H1 (cell line): Measurements from ENCODE around the gene PRRG2. TPM values are rescaled to one million over a fixed set of nuclear protein-coding genes. Genes with fewer than 3 reads are reported as not detected.

Source experiments
- KDM5A ChIP-seq: fragments of 200-600 bp; IDR thresholded peaks from 2 replicates; pipeline ENCODE4 v1.7.1; 2012; ENCODE audit warnings: mild to moderate bottlenecking, low read length, inconsistent platforms, mixed read lengths
- POLR2A ChIP-seq, 2 experiments: IDR thresholded peaks; 1 replicate in 1 of 2; 2 replicates in 1 of 2; pipeline ENCODE4 v1.6.1; 2011; ENCODE audit warnings: low read depth in 2 of 2, low read length in 2 of 2, mild to moderate bottlenecking in 2 of 2; ENCODE audit errors: control extremely low read depth in 1 of 2
- POLR2AphosphoS5 ChIP-seq: IDR thresholded peaks from 2 replicates; pipeline ENCODE4 v1.6.1; 2011; ENCODE audit warnings: low read depth, low read length
- SP1 ChIP-seq: IDR thresholded peaks from 2 replicates; pipeline ENCODE4 v1.6.1; 2011; ENCODE audit warnings: low read depth, low read length
- TAF1 ChIP-seq: IDR thresholded peaks from 2 replicates; pipeline ENCODE4 v1.6.1; 2011; ENCODE audit warnings: mild to moderate bottlenecking, low read depth, low read length
- polyA plus RNA-seq, 7 experiments: library from polyadenylated mRNA; depleted of rRNA in 3 of 7; stranded (reverse) in 5 of 7; unstranded in 2 of 7; fragments of >200 nt in 5 of 7; fragments of 200-250 nt in 2 of 7; gene quantifications; 1 replicate in 5 of 7; 2 replicates in 1 of 7; 4 replicates in 1 of 7; pipeline versions ENCODE4 v1.2.1 to v1.2.3, GENCODE V29; 2011 to 2013; ENCODE audit warnings: missing spikeins in 2 of 7, mixed read lengths in 2 of 7
- total RNA-seq: library from RNA; stranded (reverse); fragmentation: NEBNext Ultra II Directional; extraction: Animal tissue kit (Norgen Biotek cat#: 25700); gene quantifications from 2 replicates; pipeline ENCODE4 v1.2.1, GENCODE V29; 2021

The PRRG2 gene
- total and polyA plus RNA-seq, 2 of the 8 experiments (the other 6 are each of a cell fraction or from before 2014, with no cell fraction given): 4.1 to 5.6 TPM

DNA sequence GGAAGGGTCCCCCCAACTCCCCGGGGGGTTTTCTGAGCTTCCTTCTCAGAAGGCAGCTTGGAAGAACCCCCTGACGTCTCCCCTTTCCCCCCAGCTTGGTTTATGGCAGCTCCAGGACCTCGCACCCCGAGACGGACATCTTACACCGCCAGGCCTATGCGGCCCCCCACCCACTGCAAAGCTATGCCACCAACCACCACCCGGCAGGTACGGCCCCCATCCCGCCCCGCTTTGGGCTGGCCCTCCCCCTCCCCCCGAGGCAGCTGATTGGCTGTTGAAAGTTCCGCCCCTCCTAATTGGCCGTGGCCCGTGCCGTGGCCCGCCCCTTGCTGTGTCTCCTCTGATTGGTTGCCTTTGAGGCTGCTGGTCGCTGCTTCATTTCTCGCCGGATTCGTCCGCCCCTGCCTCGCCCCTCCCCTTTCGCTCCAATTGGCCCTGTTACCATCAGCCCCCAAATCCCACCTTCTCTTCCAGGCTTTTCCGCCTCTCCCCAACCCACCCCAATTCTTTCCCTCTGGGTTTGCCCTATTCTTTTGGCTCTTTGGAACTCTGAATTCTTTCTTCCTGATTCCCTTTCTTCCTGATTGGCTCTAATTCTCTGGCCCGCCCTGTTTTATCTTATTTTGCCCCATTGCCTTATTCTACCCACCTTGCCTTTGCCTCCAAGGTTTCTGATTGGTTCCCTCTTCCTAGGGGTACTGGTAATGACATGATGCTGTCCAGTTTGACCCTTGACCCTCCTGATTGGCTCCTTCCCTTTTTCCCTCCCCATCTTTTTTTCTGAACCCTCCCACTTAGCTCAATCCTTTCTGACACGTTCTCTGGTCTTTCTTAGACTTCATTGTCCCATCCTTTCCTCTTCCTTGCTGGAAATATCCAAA lies 12.4 kb downstream of the PRRG2 start (continued):
- 0 out of 2 replicates have a peak, but pooled peaks have one; percentile 51 for TF ChIP-seq TAF1
- peak; percentile 39 to 43; a peak in 2 of 3 replicates for TF ChIP-seq POLR2A (IDR thresholded peaks at IDR 0.05; ENCODE audit: control extremely low read depth in 1 of 2, low read depth in 2 of 2, low read length in 2 of 2)
- TF ChIP-seq SP1: peak; percentile 92
- no peak for TF ChIP-seq KDM5A
- TF ChIP-seq POLR2AphosphoS5: peak; percentile 78; the same call in 1 of the 2 replicates
